ENCODE results near the gene FIGN. TPM values are rescaled to one million over a fixed set of nuclear protein-coding genes. Genes with fewer than 3 reads are reported as not detected.
A peak's percentile ranks its signal among the peaks of the same experiment; 100 is the strongest.

The FIGN gene
- total and polyA plus RNA-seq, 2 donors from 2014 or later, result 1.1 to 8.0 TPM

GRCh38 chr2:163731735-163732134, 4.1 kb downstream of the FIGN start:
- TF ChIP-seq CTCF (IDR thresholded peaks at IDR 0.05; ENCODE audit: borderline replicate concordance, extremely low read depth, insufficient read depth), result no peak
- intact Hi-C loops (cut with DNase I), result no loop called here
- no peak for FAIRE-seq
- Histone ChIP-seq H3K27ac (ENCODE audit: low read depth in 2 of 2, low read length in 2 of 2) (peak overlapping the region in 1 of 2 donors; percentile 41), H3K9ac (ENCODE audit: low read length in 3 of 3) (no peak overlapping the region), H3K4me1 (ENCODE audit: control insufficient read depth in 2 of 3, insufficient read depth in 2 of 3, low read depth in 1 of 3, low read length in 3 of 3) (no peaks in the 10 kb centered on the region), H3K4me3 (ENCODE audit: low read length in 3 of 3) (peak overlapping the region in 1 of 3 donors; percentile 35), H3K27me3 (ENCODE audit: control insufficient read depth, insufficient read depth, low read length) (no peaks in the 10 kb centered on the region), H3K9me3 (ENCODE audit: control insufficient read depth in 2 of 3, insufficient read depth in 1 of 3, low read length in 3 of 3) (no peaks in the 10 kb centered on the region), H3K36me3 (ENCODE audit: control insufficient read depth in 2 of 3, insufficient read depth in 3 of 3, low read length in 3 of 3) (no peaks in the 10 kb centered on the region)
- no peak for DNase-seq

GRCh38 chr2:163730556-163730955, 5.3 kb downstream of the FIGN start:
- Histone ChIP-seq H3K9ac (ENCODE audit: low read length in 3 of 3) (no peak overlapping the region), H3K36me3 (ENCODE audit: control insufficient read depth in 2 of 3, insufficient read depth in 3 of 3, low read length in 3 of 3) (no peaks in the 10 kb centered on the region), H3K4me1 (ENCODE audit: control insufficient read depth in 2 of 3, insufficient read depth in 2 of 3, low read depth in 1 of 3, low read length in 3 of 3) (no peaks in the 10 kb centered on the region), H3K27ac (ENCODE audit: low read depth in 2 of 2, low read length in 2 of 2) (no peak overlapping the region), H3K9me3 (ENCODE audit: control insufficient read depth in 2 of 3, insufficient read depth in 1 of 3, low read length in 3 of 3) (no peaks in the 10 kb centered on the region), H3K27me3 (ENCODE audit: control insufficient read depth, insufficient read depth, low read length) (no peaks in the 10 kb centered on the region), H3K4me3 (ENCODE audit: low read length in 3 of 3) (no peak overlapping the region)
- intact Hi-C loops (cut with DNase I), result no loop called here
- no peak for DNase-seq
- FAIRE-seq, result no peak
- no peak for TF ChIP-seq CTCF (IDR thresholded peaks at IDR 0.05; ENCODE audit: borderline replicate concordance, extremely low read depth, insufficient read depth)

GRCh38 chr2:163729636-163730273, 6.1 kb downstream of the FIGN start:
- H3K9ac ChIP-seq (ENCODE audit: low read length in 3 of 3), result no peak overlapping the region
- no peaks in the 10 kb centered on the region for H3K9me3 ChIP-seq (ENCODE audit: control insufficient read depth in 2 of 3, insufficient read depth in 1 of 3, low read length in 3 of 3)
- H3K27me3 ChIP-seq (ENCODE audit: control insufficient read depth, insufficient read depth, low read length), result no peaks in the 10 kb centered on the region
- no peak for DNase-seq
- TF ChIP-seq CTCF (IDR thresholded peaks at IDR 0.05; ENCODE audit: borderline replicate concordance, extremely low read depth, insufficient read depth), result no peak
- H3K4me3 ChIP-seq (ENCODE audit: low read length in 3 of 3), result no peak overlapping the region
- H3K4me1 ChIP-seq (ENCODE audit: control insufficient read depth in 2 of 3, insufficient read depth in 2 of 3, low read depth in 1 of 3, low read length in 3 of 3), result no peaks in the 10 kb centered on the region
- no peaks in the 10 kb centered on the region for H3K36me3 ChIP-seq (ENCODE audit: control insufficient read depth in 2 of 3, insufficient read depth in 3 of 3, low read length in 3 of 3)
- FAIRE-seq, result no peak
- no peak overlapping the region for H3K27ac ChIP-seq (ENCODE audit: low read depth in 2 of 2, low read length in 2 of 2)
- intact Hi-C loops (cut with DNase I), result no loop called here

GRCh38 chr2:163723881-163724280, 11.9 kb downstream of the FIGN start:
- H3K36me3 ChIP-seq (ENCODE audit: control insufficient read depth in 2 of 3, insufficient read depth in 3 of 3, low read length in 3 of 3), result no peaks in the 10 kb centered on the region
- H3K4me1 ChIP-seq (ENCODE audit: control insufficient read depth in 2 of 3, insufficient read depth in 2 of 3, low read depth in 1 of 3, low read length in 3 of 3), result no peaks in the 10 kb centered on the region
- no peaks in the 10 kb centered on the region for H3K27me3 ChIP-seq (ENCODE audit: control insufficient read depth, insufficient read depth, low read length)
- intact Hi-C loops (cut with DNase I), result no loop called here
- no peak for FAIRE-seq
- TF ChIP-seq CTCF (IDR thresholded peaks at IDR 0.05; ENCODE audit: borderline replicate concordance, extremely low read depth, insufficient read depth), result no peak
- no peak for DNase-seq
- H3K9me3 ChIP-seq (ENCODE audit: control insufficient read depth in 2 of 3, insufficient read depth in 1 of 3, low read length in 3 of 3), result no peaks in the 10 kb centered on the region
- H3K27ac ChIP-seq (ENCODE audit: low read depth in 2 of 2, low read length in 2 of 2), result no peak overlapping the region
- H3K4me3 ChIP-seq (ENCODE audit: low read length in 3 of 3), result no peak overlapping the region
- H3K9ac ChIP-seq (ENCODE audit: low read length in 3 of 3), result no peak overlapping the region

Data from kidney (tissue), 14 donors.